Karpas-422 (cell line): ENCODE measurements around the gene RELN. TPM values are rescaled to one million over a fixed set of nuclear protein-coding genes. Genes with fewer than 3 reads are reported as not detected.

Source experiments
- DNase-seq: peaks from one replicate; pipeline ENCODE4 v3.0.0-alpha.2; 2015
- H2AFZ ChIP-seq: fragments of 200-600 bp; sonication (generic); 2 replicates; pipeline ENCODE4 v1.6.1; 2014; ENCODE audit warnings: antibody characterized with exemption, low read length, mixed read lengths
- H3K27ac ChIP-seq: fragments of 200-600 bp; sonication (generic); 2 replicates; pipeline ENCODE4 v1.5.1; 2014; ENCODE audit warnings: mild to moderate bottlenecking, low read length, moderate library complexity
- H3K27me3 ChIP-seq: fragments of 200-600 bp; sonication (generic); 2 replicates; pipeline ENCODE4 v1.6.1; 2014; ENCODE audit warnings: low read length, mixed read lengths
- H3K36me3 ChIP-seq: fragments of 200-600 bp; sonication (generic); 2 replicates; pipeline ENCODE4 v1.6.1; 2014; ENCODE audit warnings: low read length, mixed read lengths; ENCODE audit not compliant: insufficient read depth
- H3K4me1 ChIP-seq: fragments of 200-600 bp; sonication (generic); 2 replicates; pipeline ENCODE4 v1.6.1; 2014; ENCODE audit warnings: mild to moderate bottlenecking, low read length, mixed read lengths
- H3K4me2 ChIP-seq: fragments of 200-600 bp; sonication (generic); 2 replicates; pipeline ENCODE4 v1.6.1; 2014; ENCODE audit warnings: low read length, low read depth, mild to moderate bottlenecking; ENCODE audit not compliant: poor library complexity, severe bottlenecking
- H3K4me3 ChIP-seq: fragments of 200-600 bp; sonication (generic); 2 replicates; pipeline ENCODE4 v1.5.1; 2014; ENCODE audit warnings: mild to moderate bottlenecking, antibody characterized with exemption, low read length, mixed read lengths
- H3K79me2 ChIP-seq: fragments of 200-600 bp; sonication (generic); 2 replicates; pipeline ENCODE4 v1.6.1; 2014; ENCODE audit warnings: mild to moderate bottlenecking, low read length, mixed read lengths
- H3K9ac ChIP-seq: fragments of 200-600 bp; sonication (generic); 2 replicates; pipeline ENCODE4 v1.6.0; 2014; ENCODE audit warnings: low read length
- H3K9me2 ChIP-seq: fragments of 200-600 bp; sonication (generic), shearing (Covaris generic); replicated peaks from 2 replicates; pipeline ENCODE4 v1.6.0; 2014; ENCODE audit warnings: mild to moderate bottlenecking, low read length, moderate library complexity; ENCODE audit not compliant: insufficient read depth
- H3K9me3 ChIP-seq: fragments of 300-700, 200-600 bp; sonication (generic); 2 replicates; pipeline ENCODE4 v1.6.1; 2014; ENCODE audit warnings: low read length, mixed read lengths
- H4K20me1 ChIP-seq: fragments of 200-600 bp; sonication (generic); 2 replicates; pipeline ENCODE4 v1.6.1; 2014; ENCODE audit warnings: mild to moderate bottlenecking, antibody characterized with exemption, low read length, low read depth; ENCODE audit not compliant: insufficient read depth
- total RNA-seq: library from RNA; depleted of rRNA; stranded (reverse); fragments of >200 nt; shearing (Covaris generic); gene quantifications from 2 replicates; pipeline ENCODE4 v1.2.3, GENCODE V29; 2014; ENCODE audit warnings: low replicate concordance

Gene RELN
- total RNA-seq, 1 experiment from 2014 or later: not detected

GRCh38 chr7:103929901-103930311 lies 59.6 kb downstream of the RELN start:
- H3K27me3 ChIP-seq: no peaks in the 10 kb centered on the region
- H4K20me1 ChIP-seq: no peaks in the 10 kb centered on the region
- no peak overlapping the region for H2AFZ ChIP-seq
- no peaks in the 10 kb centered on the region for H3K4me1 ChIP-seq
- no peak overlapping the region for H3K27ac ChIP-seq
- no peak overlapping the region for H3K9ac ChIP-seq
- no peaks in the 10 kb centered on the region for H3K9me2 ChIP-seq
- H3K79me2 ChIP-seq: no peaks in the 10 kb centered on the region
- no peaks in the 10 kb centered on the region for H3K36me3 ChIP-seq
- H3K9me3 ChIP-seq: no peaks in the 10 kb centered on the region
- H3K4me2 ChIP-seq: no peak overlapping the region
- no peak for DNase-seq
- no peak overlapping the region for H3K4me3 ChIP-seq

GRCh38 chr7:103928581-103928980 lies 60.9 kb downstream of the RELN start:
- H3K4me3 ChIP-seq: no peak overlapping the region
- no peaks in the 10 kb centered on the region for H3K4me1 ChIP-seq
- no peaks in the 10 kb centered on the region for H3K36me3 ChIP-seq
- H4K20me1 ChIP-seq: no peaks in the 10 kb centered on the region
- no peaks in the 10 kb centered on the region for H3K9me2 ChIP-seq
- H2AFZ ChIP-seq: no peak overlapping the region
- no peak overlapping the region for H3K27ac ChIP-seq
- H3K79me2 ChIP-seq: no peaks in the 10 kb centered on the region
- no peaks in the 10 kb centered on the region for H3K9me3 ChIP-seq
- no peak for DNase-seq
- H3K9ac ChIP-seq: no peak overlapping the region
- H3K4me2 ChIP-seq: no peak overlapping the region
- H3K27me3 ChIP-seq: no peaks in the 10 kb centered on the region

GRCh38 chr7:103924184-103924583 lies 65.3 kb downstream of the RELN start:
- Histone ChIP-seq H2AFZ (no peak overlapping the region), H3K27ac (no peak overlapping the region)
- no peak for DNase-seq

GRCh38 chr7:103922407-103922806 lies 67.1 kb downstream of the RELN start:
- Histone ChIP-seq H3K4me1 (no peaks in the 10 kb centered on the region), H3K9ac (no peak overlapping the region), H3K27ac (no peak overlapping the region), H3K79me2 (no peaks in the 10 kb centered on the region), H2AFZ (no peak overlapping the region), H4K20me1 (no peaks in the 10 kb centered on the region), H3K27me3 (no peaks in the 10 kb centered on the region), H3K9me3 (no peaks in the 10 kb centered on the region), H3K4me3 (no peak overlapping the region), H3K9me2 (no peaks in the 10 kb centered on the region), H3K36me3 (no peaks in the 10 kb centered on the region), H3K4me2 (no peak overlapping the region)
- no peak for DNase-seq

More at GRCh38 chr7:103924184-103924583, 65.3 kb downstream of the RELN start:
- H3K9ac ChIP-seq: no peak overlapping the region
- no peaks in the 10 kb centered on the region for H3K4me1 ChIP-seq
- no peaks in the 10 kb centered on the region for H3K9me2 ChIP-seq
- no peak overlapping the region for H3K4me2 ChIP-seq
- H3K79me2 ChIP-seq: no peaks in the 10 kb centered on the region
- no peaks in the 10 kb centered on the region for H3K27me3 ChIP-seq
- H3K36me3 ChIP-seq: no peaks in the 10 kb centered on the region
- H3K4me3 ChIP-seq: no peak overlapping the region
- no peaks in the 10 kb centered on the region for H3K9me3 ChIP-seq
- H4K20me1 ChIP-seq: no peaks in the 10 kb centered on the region

- Histone ChIP-seq H3K4me3 (no peak overlapping the region), H3K27ac (no peak overlapping the region), H3K79me2 (no peaks in the 10 kb centered on the region), H4K20me1 (no peaks in the 10 kb centered on the region), H3K9me2 (no peaks in the 10 kb centered on the region), H3K9me3 (no peaks in the 10 kb centered on the region), H3K4me2 (no peak overlapping the region), H3K36me3 (no peaks in the 10 kb centered on the region), H3K9ac (no peak overlapping the region), H3K4me1 (no peaks in the 10 kb centered on the region), H3K27me3 (no peaks in the 10 kb centered on the region), H2AFZ (no peak overlapping the region)
- DNase-seq: no peak
These were observed 67.8 kb downstream of the RELN start for GRCh38 chr7:103921692-103922091.

GRCh38 chr7:103919272-103919868 lies 70.1 kb downstream of the RELN start:
- Histone ChIP-seq H3K4me1 (no peaks in the 10 kb centered on the region), H3K4me2 (no peak overlapping the region), H2AFZ (no peak overlapping the region), H3K27ac (no peak overlapping the region), H3K9ac (no peak overlapping the region), H4K20me1 (no peaks in the 10 kb centered on the region), H3K9me2 (no peaks in the 10 kb centered on the region), H3K9me3 (no peaks in the 10 kb centered on the region), H3K36me3 (no peaks in the 10 kb centered on the region), H3K4me3 (no peak overlapping the region), H3K79me2 (no peaks in the 10 kb centered on the region), H3K27me3 (no peaks in the 10 kb centered on the region)
- no peak for DNase-seq

- no peaks in the 10 kb centered on the region for H3K4me1 ChIP-seq
- no peak overlapping the region for H3K4me2 ChIP-seq
These were observed 70.7 kb downstream of the RELN start for GRCh38 chr7:103918631-103919271.

GRCh38 chr7:103915680-103916357 lies 73.6 kb downstream of the RELN start:
- no peaks in the 10 kb centered on the region for H3K79me2 ChIP-seq
- H4K20me1 ChIP-seq: no peaks in the 10 kb centered on the region
- no peak overlapping the region for H3K27ac ChIP-seq
- H2AFZ ChIP-seq: no peak overlapping the region
- DNase-seq: no peak
- no peaks in the 10 kb centered on the region for H3K36me3 ChIP-seq
- H3K4me1 ChIP-seq: no peaks in the 10 kb centered on the region
- H3K9me3 ChIP-seq: no peaks in the 10 kb centered on the region
- H3K4me3 ChIP-seq: no peak overlapping the region
- no peaks in the 10 kb centered on the region for H3K9me2 ChIP-seq
- no peaks in the 10 kb centered on the region for H3K27me3 ChIP-seq
- H3K9ac ChIP-seq: no peak overlapping the region
- H3K4me2 ChIP-seq: no peak overlapping the region

More at GRCh38 chr7:103918631-103919271, 70.7 kb downstream of the RELN start:
- Histone ChIP-seq H3K36me3 (no peaks in the 10 kb centered on the region), H3K9me2 (no peaks in the 10 kb centered on the region), H3K9me3 (no peaks in the 10 kb centered on the region), H3K4me3 (no peak overlapping the region), H4K20me1 (no peaks in the 10 kb centered on the region), H3K27me3 (no peaks in the 10 kb centered on the region), H3K27ac (no peak overlapping the region), H3K79me2 (no peaks in the 10 kb centered on the region), H2AFZ (no peak overlapping the region), H3K9ac (no peak overlapping the region)
- no peak for DNase-seq
